Measurements from ENCODE around the gene HPS1.
A peak's percentile ranks its signal among the peaks of the same experiment; 100 is the strongest.

Gene HPS1

DNA sequence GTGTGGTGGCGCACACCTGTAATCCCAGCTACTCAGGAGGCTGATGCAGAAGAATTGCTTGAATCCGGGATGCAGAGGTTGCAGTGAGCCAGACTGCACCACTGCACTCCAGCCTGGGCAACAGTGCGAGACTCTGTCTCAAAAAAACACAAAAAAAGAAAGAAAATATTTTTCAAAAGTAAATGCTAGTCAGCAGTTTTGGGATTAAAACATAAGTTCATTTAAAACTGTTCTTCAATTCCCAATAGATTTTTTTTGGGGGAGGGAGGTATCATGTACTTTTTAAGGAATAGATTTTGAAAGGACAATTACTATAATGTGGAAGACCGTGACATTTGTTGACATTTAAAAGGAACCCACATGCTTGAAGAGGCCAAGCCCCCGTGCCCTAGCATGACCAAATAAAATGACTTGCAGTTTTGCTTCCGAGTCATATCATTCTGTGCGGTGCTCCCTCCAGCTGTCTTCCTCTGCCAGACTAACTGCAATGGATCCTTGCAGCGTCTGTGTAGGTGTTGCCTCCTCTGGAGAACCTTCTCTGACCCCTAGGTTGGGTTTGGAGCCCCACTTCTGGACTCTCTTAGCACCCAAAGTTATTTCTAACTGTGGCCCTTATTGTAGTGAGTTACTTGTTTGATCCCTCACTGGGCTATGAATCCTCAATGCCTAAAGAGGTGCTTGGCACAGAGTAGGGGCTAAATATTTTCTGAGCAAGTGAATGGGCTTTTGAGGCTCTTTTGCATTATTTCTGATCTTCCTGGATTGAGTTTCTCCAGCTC is 17.4 kb upstream of the HPS1 start:
- Histone ChIP-seq H3K27ac (ENCODE audit: low read depth, low read length, severe bottlenecking) (no peak overlapping the region), H3K4me3 (ENCODE audit: extremely low read depth, insufficient read depth, low read length, poor library complexity, severe bottlenecking) (no peak overlapping the region)
- WGBS, 2 experiments (ENCODE audit: insufficient coverage in 2 of 2), result 91 to 93% methylated on average over 6 to 7 of the region's 8 CpGs

DNA sequence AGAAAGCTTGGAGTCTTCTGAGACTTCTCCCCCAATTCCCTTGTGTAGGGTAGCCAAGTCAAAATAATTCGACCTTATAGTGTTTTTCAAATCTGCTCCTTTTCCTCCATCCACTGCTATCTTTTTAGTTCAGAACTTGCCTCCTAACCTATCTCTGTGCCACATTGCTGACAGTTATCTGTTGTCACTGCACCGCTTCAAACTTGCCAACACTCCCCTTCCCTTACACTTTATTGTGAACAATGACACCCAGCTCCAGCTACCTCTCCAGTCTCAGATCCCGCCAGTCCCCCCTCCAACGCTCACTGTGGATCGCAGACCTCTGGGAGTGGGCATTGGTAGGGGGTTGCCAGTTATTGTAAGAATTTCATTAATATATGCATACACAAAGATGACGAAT is 16.3 kb upstream of the HPS1 start:
- no peak overlapping the region for H3K4me3 ChIP-seq (ENCODE audit: extremely low read depth, insufficient read depth, low read length, poor library complexity, severe bottlenecking)
- no peaks in the 10 kb centered on the region for H3K9me3 ChIP-seq (ENCODE audit: control insufficient read depth, low read length)
- H3K27ac ChIP-seq (ENCODE audit: low read depth, low read length, severe bottlenecking), result no peak overlapping the region
- WGBS, 2 experiments (ENCODE audit: insufficient coverage in 2 of 2), result 86 to 89% methylated on average over 1 to 2 of the region's 6 CpGs
- H3K36me3 ChIP-seq (ENCODE audit: control insufficient read depth, insufficient read depth, low read length), result no peaks in the 10 kb centered on the region
- H3K4me1 ChIP-seq (ENCODE audit: control insufficient read depth, insufficient read depth, low read length, poor library complexity, severe bottlenecking), result peaks cover 14% of the 10 kb centered on the region

More for the DNA sequence above, 17.4 kb upstream of the HPS1 start:
- Histone ChIP-seq H3K4me1 (ENCODE audit: control insufficient read depth, insufficient read depth, low read length, poor library complexity, severe bottlenecking) (peaks cover 14% of the 10 kb centered on the region), H3K9me3 (ENCODE audit: control insufficient read depth, low read length) (no peaks in the 10 kb centered on the region), H3K36me3 (ENCODE audit: control insufficient read depth, insufficient read depth, low read length) (no peaks in the 10 kb centered on the region)

DNA sequence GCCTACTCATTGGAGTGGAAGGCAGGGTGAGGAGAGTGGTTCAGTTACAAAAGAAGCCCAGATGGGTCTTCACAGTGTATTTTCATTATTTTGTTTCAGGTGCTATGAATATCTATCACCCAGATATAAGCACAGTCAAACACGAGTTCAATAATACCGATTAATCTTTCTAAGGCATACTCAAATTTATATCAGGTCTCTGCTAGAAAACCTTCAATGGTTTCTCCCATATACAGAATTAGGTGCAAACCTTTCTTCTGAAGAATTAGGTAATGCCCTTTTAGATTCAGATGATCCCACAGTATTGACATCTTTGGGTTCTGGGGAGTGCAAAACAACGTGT is 14.7 kb upstream of the HPS1 start:
- 76 to 100% methylated on average over 1 to 2 of the region's 3 CpGs for WGBS, 2 experiments (ENCODE audit: insufficient coverage in 2 of 2)
- Histone ChIP-seq H3K27ac (ENCODE audit: low read depth, low read length, severe bottlenecking) (peak overlapping the region; percentile 95), H3K36me3 (ENCODE audit: control insufficient read depth, insufficient read depth, low read length) (no peaks in the 10 kb centered on the region), H3K4me3 (ENCODE audit: extremely low read depth, insufficient read depth, low read length, poor library complexity, severe bottlenecking) (no peak overlapping the region), H3K4me1 (ENCODE audit: control insufficient read depth, insufficient read depth, low read length, poor library complexity, severe bottlenecking) (peaks cover 7% of the 10 kb centered on the region), H3K9me3 (ENCODE audit: control insufficient read depth, low read length) (no peaks in the 10 kb centered on the region)

- H3K36me3 ChIP-seq (ENCODE audit: control insufficient read depth, insufficient read depth, low read length), result no peaks in the 10 kb centered on the region
- 80 to 94% methylated on average over 2 to 3 of the region's 3 CpGs for WGBS, 2 experiments (ENCODE audit: insufficient coverage in 2 of 2)
- no peaks in the 10 kb centered on the region for H3K9me3 ChIP-seq (ENCODE audit: control insufficient read depth, low read length)
- H3K27ac ChIP-seq (ENCODE audit: low read depth, low read length, severe bottlenecking), result peak overlapping the region; percentile 95
- H3K4me3 ChIP-seq (ENCODE audit: extremely low read depth, insufficient read depth, low read length, poor library complexity, severe bottlenecking), result no peak overlapping the region
- H3K4me1 ChIP-seq (ENCODE audit: control insufficient read depth, insufficient read depth, low read length, poor library complexity, severe bottlenecking), result peaks cover 7% of the 10 kb centered on the region
These were observed 14.2 kb upstream of the HPS1 start for GRCh38 chr10:98460837-98461499.

DNA sequence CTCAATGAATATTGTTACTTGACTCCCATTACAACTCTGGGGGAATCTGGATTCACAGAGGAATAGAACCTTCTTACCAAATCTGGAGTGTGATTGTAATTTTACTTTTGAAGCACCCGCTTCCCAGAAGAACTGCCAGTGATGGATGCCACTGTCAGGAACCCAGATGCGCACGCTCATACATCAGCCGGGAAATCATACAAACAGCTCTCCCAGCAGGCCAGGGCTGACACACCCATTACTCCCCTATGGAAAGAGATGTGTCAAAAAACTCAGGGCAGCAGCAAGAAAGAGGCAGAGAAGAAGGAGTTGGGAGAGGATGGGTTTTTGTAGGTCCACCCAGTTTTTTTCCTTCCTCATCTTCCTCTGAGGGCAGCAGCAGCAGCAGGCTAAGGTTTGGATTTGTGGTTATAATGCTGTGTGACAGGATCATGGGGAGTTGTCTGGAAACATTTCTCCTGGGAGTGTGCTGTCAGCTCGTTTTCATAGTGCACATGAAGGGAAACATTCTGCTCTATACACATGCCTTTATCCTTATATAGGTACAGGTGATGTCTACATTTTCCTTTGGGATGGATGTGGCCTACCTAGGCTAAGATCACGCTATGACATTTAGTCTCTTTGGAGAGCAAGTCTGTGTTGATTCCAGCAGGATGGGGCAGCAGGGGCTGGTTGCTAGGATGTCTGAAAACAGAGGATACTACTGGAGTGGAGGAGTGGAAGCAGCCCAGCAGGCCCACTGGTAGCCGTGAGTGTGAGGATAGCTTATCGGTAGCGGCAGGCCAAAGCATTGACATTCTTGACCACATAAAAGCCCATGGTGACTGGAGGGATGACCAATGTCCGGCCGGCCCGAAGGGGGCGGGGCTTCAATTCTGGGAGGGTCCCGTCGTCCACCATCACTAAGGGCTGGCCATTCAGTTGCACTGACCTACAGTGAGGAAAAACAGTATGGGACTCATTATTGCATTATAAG is 12.4 kb upstream of the HPS1 start:
- Histone ChIP-seq H3K4me3 (ENCODE audit: extremely low read depth, insufficient read depth, low read length, poor library complexity, severe bottlenecking) (no peak overlapping the region), H3K9me3 (ENCODE audit: control insufficient read depth, low read length) (no peaks in the 10 kb centered on the region), H3K27ac (ENCODE audit: low read depth, low read length, severe bottlenecking) (no peak overlapping the region), H3K4me1 (ENCODE audit: control insufficient read depth, insufficient read depth, low read length, poor library complexity, severe bottlenecking) (peaks cover 7% of the 10 kb centered on the region), H3K36me3 (ENCODE audit: control insufficient read depth, insufficient read depth, low read length) (no peaks in the 10 kb centered on the region)
- WGBS, 2 experiments (ENCODE audit: insufficient coverage in 2 of 2), result 90 to 92% methylated on average over 11 of the region's 15 CpGs

DNA sequence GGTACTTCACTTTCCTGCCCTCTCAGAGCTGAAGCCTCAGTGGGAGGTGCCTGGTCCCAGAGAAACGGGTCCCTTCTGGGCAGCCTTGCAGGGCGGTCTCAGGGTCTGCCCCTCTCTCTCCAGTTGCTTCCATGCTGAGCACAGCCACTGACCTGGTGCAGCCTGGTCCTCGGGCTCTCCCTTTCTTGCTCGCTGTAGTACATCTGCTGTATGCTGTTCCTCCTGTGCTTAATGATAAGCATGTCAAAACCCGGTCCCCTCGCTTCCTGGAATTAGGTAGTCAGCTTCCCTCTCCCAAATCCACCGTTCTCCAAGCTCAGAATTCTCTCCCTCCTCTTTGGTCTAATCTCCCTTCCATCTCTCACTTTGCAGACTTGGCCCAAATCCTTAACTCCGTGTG is 11.0 kb upstream of the HPS1 start:
- peaks cover 7% of the 10 kb centered on the region for H3K4me1 ChIP-seq (ENCODE audit: control insufficient read depth, insufficient read depth, low read length, poor library complexity, severe bottlenecking)
- H3K36me3 ChIP-seq (ENCODE audit: control insufficient read depth, insufficient read depth, low read length), result no peaks in the 10 kb centered on the region
- no peak overlapping the region for H3K27ac ChIP-seq (ENCODE audit: low read depth, low read length, severe bottlenecking)
- no peak overlapping the region for H3K4me3 ChIP-seq (ENCODE audit: extremely low read depth, insufficient read depth, low read length, poor library complexity, severe bottlenecking)
- no peaks in the 10 kb centered on the region for H3K9me3 ChIP-seq (ENCODE audit: control insufficient read depth, low read length)
- 70 to 73% methylated on average over 7 to 8 of the region's 8 CpGs for WGBS, 2 experiments (ENCODE audit: insufficient coverage in 2 of 2)

GRCh38 chr10:98456686-98457482 is 10.1 kb upstream of the HPS1 start:
- Histone ChIP-seq H3K4me3 (ENCODE audit: extremely low read depth, insufficient read depth, low read length, poor library complexity, severe bottlenecking) (no peak overlapping the region), H3K27ac (ENCODE audit: low read depth, low read length, severe bottlenecking) (no peak overlapping the region), H3K9me3 (ENCODE audit: control insufficient read depth, low read length) (no peaks in the 10 kb centered on the region), H3K4me1 (ENCODE audit: control insufficient read depth, insufficient read depth, low read length, poor library complexity, severe bottlenecking) (peaks cover 7% of the 10 kb centered on the region), H3K36me3 (ENCODE audit: control insufficient read depth, insufficient read depth, low read length) (no peaks in the 10 kb centered on the region)
- WGBS, 2 experiments (ENCODE audit: insufficient coverage in 2 of 2), result 90 to 97% methylated on average over 7 to 9 of the region's 12 CpGs

DNA sequence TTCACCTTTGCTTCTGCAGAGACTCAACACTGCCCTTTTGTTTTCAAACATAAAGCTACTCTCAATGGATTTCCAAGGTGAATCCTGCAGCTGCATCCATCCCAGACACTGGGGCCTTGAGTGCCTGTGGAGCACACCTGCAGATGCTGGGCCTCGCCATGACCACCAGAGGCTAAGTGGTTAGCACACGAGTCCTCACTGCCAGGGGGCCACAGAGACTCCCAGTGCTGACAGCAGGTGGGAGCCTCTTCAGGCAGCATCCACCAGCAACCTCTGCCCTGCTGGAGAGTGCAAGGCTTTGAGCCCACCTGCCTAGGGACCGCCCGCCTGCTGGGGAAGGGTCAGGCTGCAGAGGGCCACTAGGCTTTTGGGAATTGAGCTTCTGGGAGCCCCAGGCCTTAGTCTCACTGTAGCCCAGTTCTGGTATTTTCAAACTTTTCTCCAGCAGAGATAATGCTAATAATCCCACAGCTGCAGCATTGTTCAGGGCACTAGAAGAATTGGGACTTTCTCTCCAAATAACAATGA is 9.4 kb upstream of the HPS1 start:
- WGBS, 2 experiments (ENCODE audit: insufficient coverage in 2 of 2), result 87 to 97% methylated on average over 3 to 4 of the region's 4 CpGs
- Histone ChIP-seq H3K36me3 (ENCODE audit: control insufficient read depth, insufficient read depth, low read length) (no peaks in the 10 kb centered on the region), H3K4me1 (ENCODE audit: control insufficient read depth, insufficient read depth, low read length, poor library complexity, severe bottlenecking) (peaks cover 7% of the 10 kb centered on the region), H3K4me3 (ENCODE audit: extremely low read depth, insufficient read depth, low read length, poor library complexity, severe bottlenecking) (no peak overlapping the region), H3K27ac (ENCODE audit: low read depth, low read length, severe bottlenecking) (no peak overlapping the region), H3K9me3 (ENCODE audit: control insufficient read depth, low read length) (no peaks in the 10 kb centered on the region)

DNA sequence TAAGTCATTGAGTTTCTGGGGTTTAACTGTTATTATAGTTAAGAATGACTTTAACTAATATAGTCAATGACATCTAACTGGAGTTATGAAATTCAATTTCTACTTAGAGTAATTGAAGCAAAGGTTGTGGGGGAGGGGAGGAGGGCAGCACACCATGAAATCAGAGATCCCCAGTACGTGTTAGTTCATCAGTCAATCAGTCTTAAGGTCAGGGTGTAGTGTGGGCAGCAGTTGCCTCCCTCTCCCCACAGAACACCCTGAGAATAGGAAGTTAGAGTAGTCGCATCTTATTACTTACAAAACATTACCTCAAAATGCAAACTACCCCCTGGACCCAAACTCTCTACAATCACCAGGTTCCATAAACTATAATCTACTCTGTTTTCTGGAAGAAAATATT is 7.0 kb upstream of the HPS1 start:
- Histone ChIP-seq H3K4me3 (ENCODE audit: extremely low read depth, insufficient read depth, low read length, poor library complexity, severe bottlenecking) (no peak overlapping the region), H3K4me1 (ENCODE audit: control insufficient read depth, insufficient read depth, low read length, poor library complexity, severe bottlenecking) (no peaks in the 10 kb centered on the region), H3K27ac (ENCODE audit: low read depth, low read length, severe bottlenecking) (no peak overlapping the region), H3K9me3 (ENCODE audit: control insufficient read depth, low read length) (no peaks in the 10 kb centered on the region), H3K36me3 (ENCODE audit: control insufficient read depth, insufficient read depth, low read length) (no peaks in the 10 kb centered on the region)
- WGBS, 2 experiments (ENCODE audit: insufficient coverage in 2 of 2), result 100% methylated on average over 1 of the region's 2 CpGs; no CpG with 5 or more reads in 1 of the 2 experiments

DNA sequence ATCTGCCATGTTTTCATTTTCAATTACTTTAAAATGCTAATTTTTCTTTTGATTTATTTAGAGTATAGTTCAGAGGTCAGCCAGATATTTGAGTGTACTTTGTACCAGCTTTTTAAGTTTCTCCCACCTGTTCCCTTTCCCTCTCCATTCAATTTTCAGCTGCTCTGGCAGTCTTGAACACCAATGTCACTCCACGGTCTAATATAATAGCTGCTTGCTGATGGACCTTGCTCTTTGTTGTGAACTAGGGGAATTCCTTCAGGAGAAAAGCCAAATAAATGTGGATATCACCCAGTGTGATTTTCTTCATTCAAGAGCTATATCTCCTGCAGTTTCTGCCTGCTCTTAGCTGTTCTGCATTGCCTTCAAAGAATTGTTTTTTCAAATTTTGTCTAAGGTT is 3.9 kb upstream of the HPS1 start:
- Histone ChIP-seq H3K4me1 (ENCODE audit: control insufficient read depth, insufficient read depth, low read length, poor library complexity, severe bottlenecking) (no peaks in the 10 kb centered on the region), H3K9me3 (ENCODE audit: control insufficient read depth, low read length) (no peaks in the 10 kb centered on the region), H3K36me3 (ENCODE audit: control insufficient read depth, insufficient read depth, low read length) (peaks cover under 1% of the 10 kb centered on the region), H3K4me3 (ENCODE audit: extremely low read depth, insufficient read depth, low read length, poor library complexity, severe bottlenecking) (no peak overlapping the region), H3K27ac (ENCODE audit: low read depth, low read length, severe bottlenecking) (no peak overlapping the region)
- WGBS, 2 experiments (ENCODE audit: insufficient coverage in 2 of 2), result 60 to 100% methylated on average over 1 of the region's 1 CpG

All from mesodermal cell (in vitro differentiated cells).